OCI-LY1 (cell line): ENCODE data around the gene LTB4R.

Source experiments
- H2AFZ ChIP-seq: fragments of 200-600 bp; sonication (generic), shearing (Covaris generic); 2 replicates; pipeline ENCODE4 v1.6.0; 2014; ENCODE audit warnings: antibody characterized with exemption, mild to moderate bottlenecking, low read length
- H3F3A ChIP-seq: fragments of 200-600 bp; sonication (generic), shearing (Covaris generic); 2 replicates; pipeline ENCODE4 v1.6.0; 2014; ENCODE audit warnings: mild to moderate bottlenecking, antibody characterized with exemption, low read length, moderate library complexity; ENCODE audit not compliant: insufficient read depth
- H3K27ac ChIP-seq: fragments of 200-600 bp; sonication (generic); 2 replicates; pipeline ENCODE4 v1.5.1; 2014; ENCODE audit warnings: low read length, mixed run types, mild to moderate bottlenecking, low read depth; ENCODE audit not compliant: poor library complexity, severe bottlenecking
- H3K27me3 ChIP-seq: fragments of 200-600 bp; sonication (generic); 2 replicates; pipeline ENCODE4 v1.6.0; 2014; ENCODE audit warnings: antibody characterized with exemption, mild to moderate bottlenecking, low read length, moderate library complexity; ENCODE audit not compliant: insufficient read depth
- H3K36me3 ChIP-seq: fragments of 200-600 bp; sonication (generic); 2 replicates; pipeline ENCODE4 v1.6.1; 2014; ENCODE audit warnings: mild to moderate bottlenecking, antibody characterized with exemption, low read length, moderate library complexity, mixed read lengths; ENCODE audit not compliant: insufficient read depth
- H3K4me1 ChIP-seq: fragments of 200-600 bp; sonication (generic); 2 replicates; pipeline ENCODE4 v1.5.1; 2014; ENCODE audit warnings: mild to moderate bottlenecking, low read length, moderate library complexity; ENCODE audit not compliant: insufficient read depth, severe bottlenecking
- H3K4me2 ChIP-seq: fragments of 200-600 bp; sonication (generic), shearing (Covaris generic); 2 replicates; pipeline ENCODE4 v1.6.1; 2014; ENCODE audit warnings: low read length
- H3K4me3 ChIP-seq: fragments of 200-600 bp; sonication (generic); 2 replicates; pipeline ENCODE4 v1.5.1; 2014; ENCODE audit warnings: low read length, low read depth, mild to moderate bottlenecking, mixed read lengths; ENCODE audit not compliant: poor library complexity, severe bottlenecking
- H3K79me2 ChIP-seq: fragments of 200-600 bp; shearing (Covaris generic); 2 replicates; pipeline ENCODE4 v1.6.1; 2016; ENCODE audit warnings: mixed run types, low read length, mixed read lengths; ENCODE audit not compliant: insufficient read depth
- H3K9ac ChIP-seq: fragments of 200-600 bp; sonication (generic), shearing (Covaris generic); 2 replicates; pipeline ENCODE4 v1.6.1; 2014; ENCODE audit warnings: mild to moderate bottlenecking, low read length, mixed read lengths
- H3K9me2 ChIP-seq: fragments of 200-600 bp; sonication (generic), shearing (Covaris generic); 2 replicates; pipeline ENCODE4 v1.6.1; 2014; ENCODE audit warnings: low read depth, mild to moderate bottlenecking, low read length, mixed read lengths
- H3K9me3 ChIP-seq: fragments of 200-600 bp; shearing (Covaris generic); 2 replicates; pipeline ENCODE4 v1.6.1; 2014; ENCODE audit warnings: low read length, mixed read lengths
- H4K20me1 ChIP-seq: fragments of 200-600 bp; sonication (generic), shearing (Covaris generic); 2 replicates; pipeline ENCODE4 v1.6.0; 2016; ENCODE audit warnings: mild to moderate bottlenecking, low read length; ENCODE audit not compliant: insufficient read depth
- CTCF ChIP-seq: fragments of 200-600 bp; sonication (generic), shearing (Covaris generic); IDR thresholded peaks from 2 replicates; pipeline ENCODE4 v1.5.1; 2017; ENCODE audit warnings: mild to moderate bottlenecking, antibody characterized with exemption, low read length, moderate library complexity, mixed read lengths
- EZH2 ChIP-seq: fragments of 200-600 bp; sonication (generic), shearing (Covaris generic); IDR thresholded peaks from 2 replicates; pipeline ENCODE4 v1.8.0; 2017; ENCODE audit warnings: borderline replicate concordance, mixed run types, mild to moderate bottlenecking, antibody characterized with exemption, low read length, moderate library complexity, mixed read lengths

The LTB4R gene

GRCh38 chr14:24316597-24316950, 5.3 kb downstream of the LTB4R start:
- no peak for TF ChIP-seq EZH2
- TF ChIP-seq CTCF = no peak
- Histone ChIP-seq H3K4me1 (peaks cover 12% of the 10 kb centered on the region), H3F3A (no peaks in the 10 kb centered on the region), H3K9me2 (no peaks in the 10 kb centered on the region), H3K4me3 (no peak overlapping the region), H3K27me3 (no peaks in the 10 kb centered on the region; the same call in 1 of the 2 replicates), H3K79me2 (no peaks in the 10 kb centered on the region), H4K20me1 (no peaks in the 10 kb centered on the region), H3K9ac (no peak overlapping the region), H3K27ac (no peak overlapping the region), H2AFZ (no peak overlapping the region), H3K36me3 (no peaks in the 10 kb centered on the region), H3K9me3 (no peaks in the 10 kb centered on the region), H3K4me2 (no peak overlapping the region)

- Histone ChIP-seq H3K27ac (no peak overlapping the region), H3K27me3 (no peaks in the 10 kb centered on the region; the same call in 1 of the 2 replicates), H2AFZ (no peak overlapping the region), H3K9me3 (no peaks in the 10 kb centered on the region), H3K4me2 (no peak overlapping the region), H3K4me1 (peaks cover 8% of the 10 kb centered on the region), H4K20me1 (no peaks in the 10 kb centered on the region), H3F3A (no peaks in the 10 kb centered on the region), H3K9ac (no peak overlapping the region), H3K4me3 (no peak overlapping the region), H3K79me2 (no peaks in the 10 kb centered on the region), H3K36me3 (no peaks in the 10 kb centered on the region), H3K9me2 (no peaks in the 10 kb centered on the region)
- TF ChIP-seq EZH2 = no peak
- TF ChIP-seq CTCF = no peak
Observed at GRCh38 chr14:24317141-24317928, 6.0 kb downstream of the LTB4R start.

- H4K20me1 ChIP-seq = no peaks in the 10 kb centered on the region
- no peak overlapping the region for H3K27ac ChIP-seq
- no peak overlapping the region for H3K4me3 ChIP-seq
- no peaks in the 10 kb centered on the region for H3K9me2 ChIP-seq
- peaks cover 5% of the 10 kb centered on the region for H3K27me3 ChIP-seq
- no peak overlapping the region for H3K4me2 ChIP-seq
- no peak overlapping the region for H3K9ac ChIP-seq
- H3K36me3 ChIP-seq = no peaks in the 10 kb centered on the region
- no peaks in the 10 kb centered on the region for H3K9me3 ChIP-seq
- no peaks in the 10 kb centered on the region for H3K79me2 ChIP-seq
- H3K4me1 ChIP-seq = peaks cover 3% of the 10 kb centered on the region
- no peaks in the 10 kb centered on the region for H3F3A ChIP-seq
- TF ChIP-seq EZH2 (no peak), CTCF (no peak)
- H2AFZ ChIP-seq = no peak overlapping the region
Observed at GRCh38 chr14:24321212-24321975, 10.1 kb downstream of the LTB4R start.
